GM19240 (cell line): ENCODE data around the gene FSTL4.

ENCODE experiments used
- DNase-seq: peaks from one replicate; pipeline ENCODE4 v3.0.0; 2011; ENCODE audit warnings: low spot score; ENCODE audit not compliant: insufficient read length

Gene FSTL4

DNA sequence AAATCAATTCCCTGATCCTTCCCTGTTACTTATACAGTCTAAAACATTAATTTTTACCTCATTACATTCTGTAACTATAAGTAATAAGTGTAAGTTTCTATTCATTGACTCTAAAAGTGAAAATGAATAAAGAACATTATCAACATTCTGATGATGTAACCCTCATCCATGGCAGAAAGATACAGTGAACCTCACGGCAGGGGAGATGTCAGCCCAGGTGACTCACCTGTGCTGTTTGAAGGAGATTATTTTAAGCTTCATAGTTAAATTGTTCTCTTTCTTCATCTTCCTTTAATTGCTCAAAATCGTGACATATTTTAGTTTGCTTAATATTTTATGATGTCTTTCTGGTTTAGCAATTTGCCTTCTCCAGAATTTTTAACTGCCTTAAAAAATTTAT is 268.1 kb downstream of the FSTL4 start:
- no peak for DNase-seq

DNA sequence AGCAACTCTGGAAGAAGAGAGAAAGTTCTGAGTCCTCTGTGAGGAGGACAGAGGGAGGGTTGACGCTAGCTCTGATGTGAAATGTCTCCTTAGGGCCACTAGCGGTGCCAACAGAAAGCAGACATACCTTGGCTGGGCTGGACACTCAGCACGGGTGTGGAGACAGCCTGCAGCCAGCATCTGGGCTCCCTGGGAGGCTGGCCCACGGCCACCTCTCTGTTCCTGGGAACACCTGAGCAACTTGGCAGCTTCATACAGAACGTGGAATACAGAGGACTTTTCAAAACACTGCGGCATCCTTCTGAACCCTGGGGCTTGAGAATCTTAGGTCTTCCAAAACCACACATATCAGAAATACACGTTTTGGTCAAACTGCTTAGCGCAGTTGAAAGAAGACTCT is 269.1 kb downstream of the FSTL4 start:
- DNase-seq, result no peak

DNA sequence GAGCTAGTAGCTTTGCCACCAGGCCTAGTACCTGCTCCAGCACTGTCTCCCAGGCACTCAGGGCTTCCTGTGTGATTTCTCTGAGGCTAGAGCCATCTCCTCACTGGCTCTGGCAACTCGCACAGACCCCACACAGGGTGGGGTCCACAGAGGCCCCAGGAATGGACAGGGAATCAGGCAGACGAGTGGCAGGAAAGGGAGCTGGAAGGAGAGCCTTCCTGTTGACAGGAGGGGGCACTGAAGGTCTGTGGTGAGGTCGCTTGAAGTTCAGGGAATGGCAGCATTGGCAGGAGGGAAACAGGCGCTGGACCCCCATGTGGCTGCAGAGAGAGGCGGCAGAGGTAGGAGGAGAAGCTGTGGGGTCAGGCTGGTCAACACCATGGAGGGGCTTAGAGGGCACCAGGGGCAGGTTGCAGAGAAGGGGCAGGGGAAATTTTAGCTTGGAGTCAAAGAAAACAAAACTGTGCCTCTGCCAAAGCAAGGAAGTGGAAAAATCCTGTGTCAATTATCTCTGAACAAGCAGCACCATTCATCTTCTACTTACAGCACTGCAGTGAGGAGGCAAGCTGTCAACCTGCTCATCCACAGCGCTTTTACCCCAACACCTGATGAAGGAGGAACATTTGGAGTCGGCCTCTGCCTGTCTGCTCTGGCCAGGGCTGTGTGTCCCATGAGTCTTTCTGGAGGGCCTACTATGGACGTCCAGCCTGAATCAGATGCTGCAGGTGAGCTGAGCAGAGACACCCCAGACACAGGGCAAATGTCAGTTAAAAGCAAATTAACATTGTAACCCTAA is 270.2 kb downstream of the FSTL4 start:
- DNase-seq, result no peak

DNA sequence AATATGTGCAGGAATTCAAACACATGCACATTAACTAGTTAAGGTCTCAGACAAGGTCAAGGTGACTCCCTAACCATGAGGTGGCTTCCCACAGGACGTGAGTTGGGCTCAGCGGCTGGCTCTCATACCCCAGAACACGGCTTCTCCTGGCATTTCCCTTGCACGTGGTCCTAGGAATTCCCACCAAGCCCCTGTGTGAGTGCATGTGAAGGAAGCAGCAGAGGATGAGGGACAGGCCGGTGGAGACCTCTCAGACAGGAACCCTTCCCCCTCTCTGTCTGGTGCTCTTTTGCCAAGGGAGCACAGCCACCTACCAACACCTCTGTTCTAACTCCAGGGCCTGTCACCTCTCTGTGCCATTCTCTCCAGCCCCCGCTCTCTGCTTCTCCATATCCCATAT is 271.0 kb downstream of the FSTL4 start:
- DNase-seq, result no peak

DNA sequence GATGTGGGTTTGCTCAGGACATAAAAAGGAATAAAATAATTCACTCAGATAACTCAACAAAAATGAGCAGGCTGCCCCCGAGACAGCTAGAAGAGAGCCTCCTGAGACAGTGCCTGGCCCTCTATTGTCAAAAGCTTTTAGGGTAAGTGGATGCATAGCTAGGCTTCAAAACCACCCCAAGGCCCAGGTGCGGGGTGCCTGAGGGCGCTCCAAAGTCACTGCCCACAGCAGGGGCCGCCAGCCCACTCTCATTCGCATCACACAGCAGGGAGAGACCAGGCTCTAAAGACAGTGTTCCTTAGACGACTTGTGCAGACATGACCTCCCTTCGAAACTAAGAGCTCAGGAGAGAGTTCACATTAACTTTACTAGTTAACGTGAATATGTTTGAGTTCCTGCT is 271.5 kb downstream of the FSTL4 start:
- DNase-seq, result no peak

GRCh38 chr5:133340002-133340755 is 272.2 kb downstream of the FSTL4 start:
- DNase-seq, result no peak

DNA sequence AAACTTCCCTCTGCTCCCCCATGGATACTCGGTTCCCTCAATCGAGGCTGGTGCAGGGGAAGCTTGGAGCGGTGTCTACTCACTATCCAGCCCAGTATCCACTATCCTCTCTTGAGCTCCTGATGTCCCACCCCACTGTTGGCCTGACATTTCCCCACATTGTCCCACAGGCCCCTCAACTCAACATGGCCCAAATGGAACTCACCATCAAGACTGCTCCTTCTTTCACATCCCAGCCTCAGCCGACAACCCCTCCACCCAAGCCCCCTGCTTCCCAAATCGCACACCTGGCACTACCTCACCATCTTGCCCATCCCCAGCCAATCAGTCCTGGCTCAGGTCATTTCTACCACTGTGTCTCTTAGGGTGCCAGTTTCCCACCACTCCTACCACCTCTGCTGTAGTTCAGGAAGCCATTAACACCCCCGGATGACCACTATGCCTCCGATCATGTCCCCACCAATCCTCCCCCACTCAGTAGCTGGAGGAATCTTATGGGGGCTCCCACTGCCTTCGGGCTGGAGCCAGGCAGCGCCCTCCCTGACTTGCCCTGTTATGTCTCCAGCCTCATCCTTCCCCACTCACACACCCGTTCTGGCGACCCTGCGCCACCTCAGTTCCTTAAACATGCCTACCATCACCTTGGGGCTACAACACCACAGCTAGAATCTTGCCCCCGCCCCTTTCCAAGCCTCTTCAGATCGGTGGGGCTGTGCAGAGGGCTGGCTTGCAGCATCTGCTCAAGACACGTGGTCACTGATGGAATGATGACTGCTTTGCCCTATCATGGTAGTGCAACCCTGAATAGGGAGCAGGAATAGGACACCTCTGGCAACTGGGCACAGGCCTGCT is 273.6 kb downstream of the FSTL4 start:
- no peak for DNase-seq

DNA sequence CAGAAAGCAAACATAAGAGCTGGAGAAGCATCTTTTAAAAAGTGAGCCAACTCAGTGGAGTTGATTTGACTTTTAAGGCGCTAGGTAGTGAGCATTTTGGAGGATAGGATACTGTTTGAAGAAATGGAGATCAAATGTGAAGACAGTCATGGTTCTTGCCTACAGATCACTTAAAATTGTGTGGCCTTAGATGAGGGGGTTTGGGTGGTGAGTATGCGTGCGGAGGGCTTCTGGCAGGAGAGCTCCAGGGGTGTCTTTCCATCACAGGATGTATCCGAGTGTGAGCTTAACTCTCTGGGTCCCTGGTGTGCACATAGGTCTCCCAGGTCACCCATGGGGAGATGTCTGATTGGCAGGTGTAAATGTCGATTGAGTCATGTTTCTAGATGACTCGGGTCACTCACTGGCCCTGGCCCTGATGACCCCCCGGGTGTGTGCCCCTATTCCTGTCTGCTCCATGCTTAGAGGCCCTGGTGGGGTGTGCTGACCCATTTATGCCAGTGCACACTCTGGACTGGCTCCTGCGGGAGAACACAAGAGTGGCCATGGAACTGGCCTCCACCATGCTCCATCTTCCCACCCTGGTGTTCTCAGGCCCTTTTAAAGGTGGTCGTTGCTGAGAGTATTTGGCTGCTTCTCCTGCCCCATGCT is 274.4 kb downstream of the FSTL4 start:
- DNase-seq, result no peak

- DNase-seq, result no peak
These were observed 275.4 kb downstream of the FSTL4 start for GRCh38 chr5:133336969-133337410.

DNA sequence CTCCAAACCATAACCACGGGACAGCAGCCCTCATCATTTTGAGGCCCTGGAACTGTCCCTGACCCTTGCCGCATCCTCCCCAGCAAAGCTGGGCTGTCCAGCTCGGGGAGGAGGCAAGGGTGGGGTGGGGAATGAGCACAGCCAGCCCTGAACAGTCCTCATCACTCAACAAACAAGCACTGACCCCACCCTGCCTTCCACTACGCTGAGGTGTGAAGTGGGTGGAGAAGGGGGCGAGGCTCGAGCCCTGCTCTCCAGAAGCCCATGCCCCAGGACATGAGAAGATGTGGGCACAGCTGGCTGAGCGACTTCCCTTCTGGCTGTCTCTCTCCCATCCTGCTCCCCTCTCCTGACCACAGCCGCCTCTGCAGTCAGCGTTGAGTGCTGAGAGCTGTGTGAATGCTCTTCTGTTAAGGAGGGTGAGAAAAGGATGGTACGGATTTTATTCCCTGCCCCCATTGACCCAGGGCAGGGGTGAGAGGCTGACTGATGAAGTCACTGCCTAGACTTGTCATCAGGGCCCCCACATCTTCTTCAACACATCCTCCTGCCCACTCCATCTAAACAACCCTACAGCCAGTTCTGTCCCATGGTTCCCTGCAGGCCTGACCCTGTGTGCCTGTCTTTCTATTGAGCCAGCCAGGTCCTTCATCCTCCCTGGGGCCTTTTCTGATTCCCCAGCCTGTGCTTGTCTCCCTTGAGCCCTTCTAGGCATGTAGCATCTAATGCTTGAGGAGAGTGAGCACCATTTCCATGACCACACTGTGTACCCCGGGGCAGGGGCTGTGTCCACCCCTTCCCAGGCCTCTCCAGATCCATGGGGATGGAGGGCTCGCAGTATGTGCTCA is 276.0 kb downstream of the FSTL4 start:
- no peak for DNase-seq

- no peak for DNase-seq
These were observed 277.3 kb downstream of the FSTL4 start for GRCh38 chr5:133334796-133335639.

DNA sequence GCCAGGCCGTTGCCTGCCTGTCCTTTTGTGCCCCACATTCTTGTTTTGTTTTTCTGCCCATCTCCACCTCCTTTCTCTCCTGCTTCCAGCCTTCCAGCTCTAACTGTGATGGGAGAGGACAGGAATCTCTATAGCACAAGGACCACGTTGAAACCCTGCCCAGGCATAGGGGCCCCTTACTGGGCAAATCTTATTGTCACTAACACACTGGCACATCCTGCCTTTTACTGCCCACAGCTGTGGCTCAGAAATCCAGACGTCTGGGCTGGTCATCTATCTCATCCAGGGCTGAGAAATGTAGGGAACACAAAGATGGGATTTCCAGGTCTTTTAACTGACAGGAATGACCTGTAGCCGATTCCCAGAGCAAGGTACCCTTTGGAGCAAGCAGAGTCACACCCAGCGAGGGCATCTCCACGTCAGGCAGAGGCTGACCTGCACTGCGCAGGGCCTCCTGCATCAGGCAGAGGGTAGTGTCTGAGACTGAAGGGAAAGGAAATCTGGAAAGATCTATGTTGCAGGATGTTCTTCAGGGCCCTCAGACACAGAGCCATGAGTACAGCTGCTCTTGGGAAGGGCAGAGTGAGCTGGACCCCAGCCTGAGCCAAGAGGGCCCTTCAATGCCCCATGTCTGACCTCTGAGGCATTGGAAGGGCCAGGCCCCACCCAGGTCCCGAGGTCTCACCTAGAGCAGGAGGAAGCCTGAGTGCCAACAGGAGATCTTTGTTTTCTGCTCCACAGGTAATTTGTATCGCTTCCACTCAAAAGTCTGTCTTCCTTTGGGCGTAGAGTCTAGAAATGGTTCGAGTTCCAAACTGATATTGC is 278.8 kb downstream of the FSTL4 start:
- no peak for DNase-seq

DNA sequence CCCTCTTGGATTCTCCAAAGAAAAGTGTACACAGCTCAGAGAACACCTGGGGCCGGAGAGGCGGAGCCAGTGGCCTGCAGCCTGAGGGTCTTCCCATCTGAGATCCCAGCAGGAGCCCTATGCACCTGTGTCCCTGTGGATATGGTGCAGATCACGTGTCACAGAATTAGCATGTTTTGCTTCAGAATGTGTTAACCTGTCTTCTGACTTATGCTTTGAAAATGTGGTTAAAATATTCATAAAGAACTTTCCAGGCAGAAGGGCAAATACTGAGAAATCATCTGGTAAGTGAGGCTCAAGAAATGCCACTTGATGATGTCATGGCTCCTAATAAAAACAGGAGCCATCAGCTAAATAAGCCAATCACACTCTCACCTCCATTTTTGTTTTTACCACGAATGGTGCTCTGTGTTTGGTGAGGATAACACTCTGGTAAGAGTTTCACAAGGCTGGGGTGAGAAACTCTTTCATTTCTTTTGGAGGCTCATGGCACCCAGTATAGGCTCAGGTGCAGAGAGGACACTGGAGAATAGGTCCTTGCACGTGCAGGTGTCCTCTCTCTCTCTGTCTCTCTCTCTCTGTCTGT is 279.8 kb downstream of the FSTL4 start:
- no peak for DNase-seq

DNA sequence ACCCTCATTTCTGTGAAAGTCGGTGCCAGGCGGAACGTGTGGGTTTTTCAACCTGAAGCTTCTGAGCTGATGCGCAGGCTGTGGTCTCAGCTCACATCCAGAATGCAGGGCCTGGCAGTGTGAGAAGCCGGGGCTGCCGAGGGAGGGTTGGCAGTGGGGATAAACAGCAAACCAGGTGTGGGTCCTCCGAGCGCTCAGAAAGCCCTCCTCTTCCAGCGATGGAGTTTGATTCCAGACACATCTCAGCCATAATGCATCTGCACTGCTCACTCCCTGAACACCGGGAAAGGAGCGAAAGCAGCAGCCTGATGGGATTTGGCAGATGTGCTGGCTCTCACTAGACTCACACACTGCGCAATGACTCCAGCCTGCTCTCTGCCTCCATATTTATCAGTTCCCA is 280.4 kb downstream of the FSTL4 start:
- no peak for DNase-seq

DNA sequence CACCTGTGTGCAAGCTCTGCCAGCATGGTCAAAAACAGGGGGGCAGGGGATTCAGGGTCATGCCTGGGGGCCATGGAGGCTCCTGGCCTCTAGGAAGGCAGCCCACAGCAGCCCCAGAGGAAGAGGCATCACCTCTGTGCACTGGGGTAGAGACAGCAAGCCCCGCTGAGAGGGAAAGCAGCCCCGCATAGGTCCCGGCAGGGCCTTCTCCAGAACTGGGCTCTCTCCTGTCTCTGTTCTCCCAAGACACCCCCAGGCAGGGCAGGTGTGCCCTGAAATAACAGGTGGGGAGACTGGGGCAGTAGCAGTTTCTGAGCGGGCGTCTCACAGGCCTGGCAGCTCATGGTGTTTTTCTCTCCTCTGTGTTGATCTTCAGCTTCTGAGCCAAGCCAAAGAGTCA is 281.4 kb downstream of the FSTL4 start:
- DNase-seq, result no peak

- DNase-seq, result no peak
These were observed 283.5 kb downstream of the FSTL4 start for GRCh38 chr5:133328800-133329199.

- no peak for DNase-seq
These were observed 284.4 kb downstream of the FSTL4 start for GRCh38 chr5:133327946-133328401.

- no peak for DNase-seq
These were observed 286.0 kb downstream of the FSTL4 start for GRCh38 chr5:133326361-133326760.
